Pancreas (tissue), 10 donors: Measurements from ENCODE around the gene FABP7. TPM values are rescaled to one million over a fixed set of nuclear protein-coding genes. Genes with fewer than 3 reads are reported as not detected.

Experiments
- ATAC-seq, 4 donors: fragments of 200-7000 bp; cut with Tn5 transposase; one replicate each; pipeline versions ENCODE4 v1.8.0 to v1.9.1; 2020; ENCODE audit warnings: mild to moderate bottlenecking in 4 of 4, moderate library complexity in 4 of 4
- DNase-seq, 6 donors: peaks; one replicate each; pipeline ENCODE4 v3.0.0-alpha.2; 2020
- FAIRE-seq: peaks from 2 replicates; lab custom pipeline; 2012; peaks lifted over from hg19 to GRCh38; lab: Jason Lieb, UNC
- H3K27ac ChIP-seq, 4 donors: fragments of 200-600 bp; sonication (generic); 1 replicate in 3 of 4; 2 replicates in 1 of 4; pipeline versions ENCODE4 v1.5.0 to v1.8.0; 2020
- H3K27me3 ChIP-seq, 4 donors: fragments of 200-600 bp; one replicate each; pipeline ENCODE4 v1.8.0; 2021
- H3K36me3 ChIP-seq, 3 donors: fragments of 200-600 bp; sonication (generic) in 1 of 3; one replicate each; pipeline versions ENCODE4 v1.5.0 to v1.8.0; 2020 to 2021
- H3K4me1 ChIP-seq, 3 donors: fragments of 200-600 bp; one replicate each; pipeline ENCODE4 v1.8.0; 2021
- H3K4me3 ChIP-seq, 4 donors: fragments of 200-600 bp; sonication (generic) in 2 of 4; one replicate each; pipeline versions ENCODE4 v1.5.0 to v1.8.0; 2020 to 2021
- H3K9me3 ChIP-seq, 4 donors: fragments of 200-600 bp; one replicate each; pipeline ENCODE4 v1.8.0; 2021
- WGBS, 2 donors: extraction: QIAGEN DNeasy Blood & Tissue Kit; methylation state at CpG; one replicate each; pipeline ENCODE4 v1.1.7; 2013; 5-methylcytosine and 5-hydroxymethylcytosine counted together
- intact Hi-C, 3 donors: fragments of 100-400 bp; cut with DNase I; formaldehyde crosslinking; loops; one replicate each; pipeline versions ENCODE4 v1.11.1 to v1.14.2; 2022
- polyA plus RNA-seq, 2 donors: library from polyadenylated mRNA; stranded (reverse); fragments of 200-250 nt; gene quantifications; one replicate each; pipeline ENCODE4 v1.2.3, GENCODE V29; 2013
- total RNA-seq, 6 donors: library from RNA; stranded (reverse); fragmentation: NEBNext Ultra II Directional in 4 of 6; extraction: Animal tissue kit (Norgen Biotek cat#: 25700) in 4 of 6; gene quantifications; one replicate each; pipeline versions ENCODE4 v1.2.1 to v1.2.4, GENCODE V29; 2021 to 2023
- TF ChIP-seq, protein P1 (sequence below), 4 donors: fragments of 200-600 bp; sonication (generic) in 3 of 4; IDR thresholded peaks; one replicate each; pipeline versions ENCODE4 v1.5.0 to v1.8.0; 2021; ENCODE audit warnings: antibody characterized with exemption in 4 of 4
- donor health status: healthy with polysubstance abuse.
- donor health status: DM: no; HTN: no; CAD: no; lungs with moderate emphysema.
- donor health status: DM: no; HTN: no; CAD: no.
- donor health status: control.
- donor health status: control.
- donor health status: Bipolar disorder and iron deficiency.
- donor health status: DM: yes; HTN: yes; CAD: no.
- donor health status: DM: no; HTN: no; CAD: no.
- donor health status: DM: no; HTN: no; CAD: no.
- donor health status: DM: yes; HTN: yes; CAD: no.

FABP7 gene
- total and polyA plus RNA-seq, 8 donors: not detected

- no peak for FAIRE-seq
Measured at GRCh38 chr6:122753000-122753687, 26.4 kb upstream of the FABP7 start.

DNA sequence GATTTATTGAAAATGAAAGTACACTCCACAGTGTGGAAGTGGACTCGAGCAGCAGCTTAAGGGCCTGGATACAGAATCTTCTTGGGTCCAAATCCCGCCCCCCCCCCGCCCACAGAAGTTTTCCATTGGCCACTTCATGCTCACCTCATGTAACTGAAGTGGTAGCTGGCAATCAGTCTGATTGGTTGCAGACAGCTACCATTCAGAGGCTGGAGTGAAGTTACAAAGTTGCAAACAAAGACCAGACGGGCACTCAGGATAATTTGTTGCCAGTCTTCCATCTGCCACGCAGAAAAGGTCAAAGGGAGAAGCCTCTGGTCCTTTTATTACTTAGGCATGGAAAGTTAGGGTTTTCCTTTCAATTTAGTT is 25.8 kb upstream of the FABP7 start:
- intact Hi-C loops: no loop called here
- peak in 2 of 4 donors; percentile 45 to 69 for ATAC-seq
- 41 to 49% methylated on average over 5 of the region's 5 CpGs for WGBS, 2 donors
- no peaks in the 10 kb centered on the region for H3K27me3 ChIP-seq
- H3K4me1 ChIP-seq: no peaks in the 10 kb centered on the region
- no peak overlapping the region for H3K4me3 ChIP-seq
- TF ChIP-seq, protein P1, sequence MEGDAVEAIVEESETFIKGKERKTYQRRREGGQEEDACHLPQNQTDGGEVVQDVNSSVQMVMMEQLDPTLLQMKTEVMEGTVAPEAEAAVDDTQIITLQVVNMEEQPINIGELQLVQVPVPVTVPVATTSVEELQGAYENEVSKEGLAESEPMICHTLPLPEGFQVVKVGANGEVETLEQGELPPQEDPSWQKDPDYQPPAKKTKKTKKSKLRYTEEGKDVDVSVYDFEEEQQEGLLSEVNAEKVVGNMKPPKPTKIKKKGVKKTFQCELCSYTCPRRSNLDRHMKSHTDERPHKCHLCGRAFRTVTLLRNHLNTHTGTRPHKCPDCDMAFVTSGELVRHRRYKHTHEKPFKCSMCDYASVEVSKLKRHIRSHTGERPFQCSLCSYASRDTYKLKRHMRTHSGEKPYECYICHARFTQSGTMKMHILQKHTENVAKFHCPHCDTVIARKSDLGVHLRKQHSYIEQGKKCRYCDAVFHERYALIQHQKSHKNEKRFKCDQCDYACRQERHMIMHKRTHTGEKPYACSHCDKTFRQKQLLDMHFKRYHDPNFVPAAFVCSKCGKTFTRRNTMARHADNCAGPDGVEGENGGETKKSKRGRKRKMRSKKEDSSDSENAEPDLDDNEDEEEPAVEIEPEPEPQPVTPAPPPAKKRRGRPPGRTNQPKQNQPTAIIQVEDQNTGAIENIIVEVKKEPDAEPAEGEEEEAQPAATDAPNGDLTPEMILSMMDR (IDR thresholded peaks at IDR 0.05): no peak
- DNase-seq: no peak
- no peaks in the 10 kb centered on the region for H3K9me3 ChIP-seq
- no peaks in the 10 kb centered on the region for H3K36me3 ChIP-seq
- no peak for FAIRE-seq
- H3K27ac ChIP-seq: no peak overlapping the region

More at GRCh38 chr6:122753000-122753687, 26.4 kb upstream of the FABP7 start:
- no peak overlapping the region for H3K27ac ChIP-seq
- H3K9me3 ChIP-seq: no peaks in the 10 kb centered on the region
- no peaks in the 10 kb centered on the region for H3K4me1 ChIP-seq
- TF ChIP-seq, protein P1 (IDR thresholded peaks at IDR 0.05): no peak
- ATAC-seq: peak in 1 of 4 donors; percentile 35
- intact Hi-C loops: no loop called here
- no peak for DNase-seq
- 72 to 82% methylated on average over 10 of the region's 10 CpGs for WGBS, 2 donors
- H3K27me3 ChIP-seq: no peaks in the 10 kb centered on the region
- H3K4me3 ChIP-seq: no peak overlapping the region
- no peaks in the 10 kb centered on the region for H3K36me3 ChIP-seq

- no peak for DNase-seq
- ATAC-seq: no peak
- H3K27ac ChIP-seq: no peak overlapping the region
- 75 to 77% methylated on average over 5 of the region's 5 CpGs for WGBS, 2 donors
- no peaks in the 10 kb centered on the region for H3K36me3 ChIP-seq
- TF ChIP-seq, protein P1 (IDR thresholded peaks at IDR 0.05): no peak
- H3K27me3 ChIP-seq: no peaks in the 10 kb centered on the region
- no peaks in the 10 kb centered on the region for H3K4me1 ChIP-seq
- H3K9me3 ChIP-seq: no peaks in the 10 kb centered on the region
- intact Hi-C loops: no loop called here
- no peak for FAIRE-seq
- no peak overlapping the region for H3K4me3 ChIP-seq
Measured at GRCh38 chr6:122754191-122754731, 25.3 kb upstream of the FABP7 start.

DNA sequence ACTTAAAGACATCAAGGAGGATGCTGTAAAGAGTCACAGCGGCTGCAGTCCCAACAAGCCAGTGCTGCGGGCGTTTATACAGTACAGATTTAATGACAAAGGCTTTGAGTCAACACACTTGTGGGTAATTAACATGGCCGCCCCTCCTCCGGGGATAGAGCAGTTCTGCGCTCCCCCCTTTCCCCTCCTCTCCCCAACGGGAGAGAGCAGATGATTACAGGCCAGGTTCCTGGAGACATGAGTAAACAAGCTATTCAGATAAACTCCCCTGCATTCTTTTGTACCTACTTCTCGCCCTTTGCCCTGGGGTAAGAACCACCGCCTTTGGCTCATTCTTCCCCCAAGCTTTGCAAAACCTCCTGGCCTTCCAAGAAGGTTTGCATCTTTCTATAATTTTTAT is 23.6 kb upstream of the FABP7 start:
- FAIRE-seq (no peak), ATAC-seq (no peak)
- intact Hi-C loops: no loop called here

More for the DNA sequence above, 23.6 kb upstream of the FABP7 start:
- H3K4me3 ChIP-seq: no peak overlapping the region
- no peaks in the 10 kb centered on the region for H3K9me3 ChIP-seq
- no peak for DNase-seq
- H3K27me3 ChIP-seq: no peaks in the 10 kb centered on the region
- no peak overlapping the region for H3K27ac ChIP-seq
- 63 to 68% methylated on average over 9 of the region's 9 CpGs for WGBS, 2 donors
- no peaks in the 10 kb centered on the region for H3K36me3 ChIP-seq
- TF ChIP-seq, protein P1 (IDR thresholded peaks at IDR 0.05): no peak
- no peaks in the 10 kb centered on the region for H3K4me1 ChIP-seq
